ENCODE data around the gene BMPR2. TPM values are rescaled to one million over a fixed set of nuclear protein-coding genes. Genes with fewer than 3 reads are reported as not detected.

The BMPR2 gene
- polyA plus RNA-seq, 1 of the 3 experiments (the other 2 are of a cell fraction), result 10.2 TPM

GRCh38 chr2:202609381-202610145 lies 233.4 kb downstream of the BMPR2 start:
- H2AFZ ChIP-seq (ENCODE audit: low read depth), result no peak overlapping the region
- POLR2A ChIA-PET, result no interaction called here

More at GRCh38 chr2:202609381-202610145, 233.4 kb downstream of the BMPR2 start:
- no peak for DNase-seq
- TF ChIP-seq GABPA (IDR thresholded peaks at IDR 0.05; ENCODE audit: low read depth) (no peak), NRF1 (IDR thresholded peaks at IDR 0.05; ENCODE audit: low read depth, low read length) (no peak), FOXJ3 (CRISPR knock-in tag; IDR thresholded peaks at IDR 0.05) (no peak), FOSL2 (IDR thresholded peaks at IDR 0.05; ENCODE audit: borderline replicate concordance, low read depth) (no peak), MXI1 (IDR thresholded peaks at IDR 0.05; ENCODE audit: low read depth, low read length) (no peak), EZH2phosphoT487 (IDR thresholded peaks at IDR 0.05; ENCODE audit: borderline replicate concordance, low read depth) (no peak), PBX3 (IDR thresholded peaks at IDR 0.05) (no peak), SMC3 (IDR thresholded peaks at IDR 0.05; ENCODE audit: low read depth, low read length) (no peak), JUND (IDR thresholded peaks at IDR 0.05) (no peak), IRF3 (IDR thresholded peaks at IDR 0.05; ENCODE audit: low read depth, low read length) (no peak), REST (IDR thresholded peaks at IDR 0.05; ENCODE audit: low read depth, low read length) (no peak), USF2 (IDR thresholded peaks at IDR 0.05; ENCODE audit: borderline replicate concordance, low read depth, low read length) (no peak), ELF1 (IDR thresholded peaks at IDR 0.05) (no peak), RAD21 (IDR thresholded peaks at IDR 0.05; ENCODE audit: low read length) (no peak), ZBTB33 (IDR thresholded peaks at IDR 0.05; ENCODE audit: borderline replicate concordance, low read depth) (no peak), USF1 (IDR thresholded peaks at IDR 0.05; ENCODE audit: borderline replicate concordance, low read depth) (no peak), POLR2AphosphoS5 (IDR thresholded peaks at IDR 0.05; ENCODE audit: low read depth, low read length) (no peak), RXRA (IDR thresholded peaks at IDR 0.05; ENCODE audit: borderline replicate concordance, low read depth) (no peak), YY1 (IDR thresholded peaks at IDR 0.05; ENCODE audit: low read depth) (no peak), EP300 (IDR thresholded peaks at IDR 0.05; ENCODE audit: borderline replicate concordance in 1 of 2, low read depth in 1 of 2, low read length in 1 of 2) (no peak)
- Histone ChIP-seq H3K79me2 (ENCODE audit: insufficient read depth) (no peaks in the 10 kb centered on the region), H3K9me2 (no peaks in the 10 kb centered on the region), H3K27me3 (ENCODE audit: insufficient read depth) (no peaks in the 10 kb centered on the region), H3K4me1 (ENCODE audit: control insufficient read depth in 1 of 2, insufficient read depth in 2 of 2, low read depth in 1 of 2, low read length in 1 of 2) (no peaks in the 10 kb centered on the region), H3F3A (replicated peaks; ENCODE audit: insufficient read depth) (no peaks in the 10 kb centered on the region), H3K9ac (no peak overlapping the region), H3K4me2 (no peak overlapping the region), H3K4me3 (ENCODE audit: low read depth in 2 of 2, low read length in 1 of 2) (no peak overlapping the region), H3K36me3 (replicated peaks in 1 of 2; ENCODE audit: control insufficient read depth in 1 of 2, insufficient read depth in 2 of 2, low read length in 1 of 2) (no peaks in the 10 kb centered on the region), H3K27ac (ENCODE audit: low read depth in 2 of 2, low read length in 1 of 2) (no peak overlapping the region), H4K20me1 (ENCODE audit: insufficient read depth) (no peaks in the 10 kb centered on the region), H3K9me3 (no peaks in the 10 kb centered on the region)
- CTCF ChIA-PET, result interaction anchor here (1.6 kb wide), 1 partner anchor 20 kb away, joined by 4 read pairs; no protein-coding TSS in a partner anchor
- WGBS (ENCODE audit: low lambda C conversion rate), result 85% methylated on average over 3 of the region's 3 CpGs
